ENCODE data around the gene PPP1R7. TPM values are rescaled to one million over a fixed set of nuclear protein-coding genes. Genes with fewer than 3 reads are reported as not detected.
A peak's percentile ranks its signal among the peaks of the same experiment; 100 is the strongest.

Gene PPP1R7
- total and polyA plus RNA-seq, 9 of the 15 experiments (the other 6 are each of a cell fraction or from before 2014, with no cell fraction given), result 37.5 to 75.0 (median 50.5) TPM

GRCh38 chr2:241218131-241219029 is 68.1 kb downstream of the PPP1R7 start (continued):
- TF ChIP-seq MGA (IDR thresholded peaks at IDR 0.05) (peak; percentile 18; the same call in 1 of the 2 replicates), CHD2 (IDR thresholded peaks at IDR 0.05; ENCODE audit: low read depth, low read length) (no peak), HCFC1 (IDR thresholded peaks at IDR 0.05; ENCODE audit: low read depth, low read length) (0 out of 2 replicates have a peak, but pooled peaks have one; percentile 8), ZNF639 (CRISPR knock-in tag; conservative IDR thresholded peaks at IDR 0.05 in 1 of 2, IDR thresholded peaks at IDR 0.05 in 1 of 2) (0 out of 4 replicates have a peak, but pooled peaks of 1 of the 2 experiments have one; percentile 53), FOXA3 (CRISPR knock-in tag; conservative IDR thresholded peaks at IDR 0.05 in 1 of 2, IDR thresholded peaks at IDR 0.05 in 1 of 2) (0 out of 4 replicates have a peak, but pooled peaks of 1 of the 2 experiments have one; percentile 57), NR2C2 (CRISPR knock-in tag; IDR thresholded peaks at IDR 0.05) (no peak), NR2C2 (tag; IDR thresholded peaks at IDR 0.05) (peak; percentile 46), GABPA (tag; conservative IDR thresholded peaks at IDR 0.05; ENCODE audit: low read depth) (peak; percentile 62)
- TF ChIP-seq, protein P1, sequence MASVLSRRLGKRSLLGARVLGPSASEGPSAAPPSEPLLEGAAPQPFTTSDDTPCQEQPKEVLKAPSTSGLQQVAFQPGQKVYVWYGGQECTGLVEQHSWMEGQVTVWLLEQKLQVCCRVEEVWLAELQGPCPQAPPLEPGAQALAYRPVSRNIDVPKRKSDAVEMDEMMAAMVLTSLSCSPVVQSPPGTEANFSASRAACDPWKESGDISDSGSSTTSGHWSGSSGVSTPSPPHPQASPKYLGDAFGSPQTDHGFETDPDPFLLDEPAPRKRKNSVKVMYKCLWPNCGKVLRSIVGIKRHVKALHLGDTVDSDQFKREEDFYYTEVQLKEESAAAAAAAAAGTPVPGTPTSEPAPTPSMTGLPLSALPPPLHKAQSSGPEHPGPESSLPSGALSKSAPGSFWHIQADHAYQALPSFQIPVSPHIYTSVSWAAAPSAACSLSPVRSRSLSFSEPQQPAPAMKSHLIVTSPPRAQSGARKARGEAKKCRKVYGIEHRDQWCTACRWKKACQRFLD (CRISPR knock-in tag; IDR thresholded peaks at IDR 0.05), result peak; percentile 87
- TF ChIP-seq, protein P2, sequence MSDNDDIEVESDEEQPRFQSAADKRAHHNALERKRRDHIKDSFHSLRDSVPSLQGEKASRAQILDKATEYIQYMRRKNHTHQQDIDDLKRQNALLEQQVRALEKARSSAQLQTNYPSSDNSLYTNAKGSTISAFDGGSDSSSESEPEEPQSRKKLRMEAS (CRISPR knock-in tag; IDR thresholded peaks at IDR 0.05), result peak; percentile 86

All from K562 (cell line).